GM18951 (cell line): ENCODE results near the gene AHRR.

ENCODE experiments used
- POLR2A ChIP-seq: IDR thresholded peaks from 4 replicates; pipeline ENCODE4 v1.6.1; 2011; ENCODE audit warnings: mild to moderate bottlenecking; ENCODE audit not compliant: insufficient read length, insufficient read depth; ENCODE audit errors: extremely low read depth
- in situ Hi-C: fragments of 300-500 bp; cut with MboI; formaldehyde crosslinking; loops from one replicate; pipeline ENCODE4 v1.12.0; 2022; ENCODE audit warnings: low sequenced_read_pairs, mixed read lengths, inconsistent platforms; ENCODE audit not compliant: unreplicated experiment

The AHRR gene

GRCh38 chr5:476102-476813, 154.7 kb downstream of the AHRR start:
- no peak for TF ChIP-seq POLR2A
- in situ Hi-C loops, result no loop called here

- TF ChIP-seq POLR2A, result no peak
- in situ Hi-C loops, result no loop called here
These were observed 155.3 kb downstream of the AHRR start for GRCh38 chr5:476814-477175.

- no peak for TF ChIP-seq POLR2A
- in situ Hi-C loops, result no loop called here
These were observed 155.7 kb downstream of the AHRR start for GRCh38 chr5:477247-477646.

- no peak for TF ChIP-seq POLR2A
- in situ Hi-C loops, result no loop called here
These were observed 156.4 kb downstream of the AHRR start for GRCh38 chr5:477871-478270.

DNA sequence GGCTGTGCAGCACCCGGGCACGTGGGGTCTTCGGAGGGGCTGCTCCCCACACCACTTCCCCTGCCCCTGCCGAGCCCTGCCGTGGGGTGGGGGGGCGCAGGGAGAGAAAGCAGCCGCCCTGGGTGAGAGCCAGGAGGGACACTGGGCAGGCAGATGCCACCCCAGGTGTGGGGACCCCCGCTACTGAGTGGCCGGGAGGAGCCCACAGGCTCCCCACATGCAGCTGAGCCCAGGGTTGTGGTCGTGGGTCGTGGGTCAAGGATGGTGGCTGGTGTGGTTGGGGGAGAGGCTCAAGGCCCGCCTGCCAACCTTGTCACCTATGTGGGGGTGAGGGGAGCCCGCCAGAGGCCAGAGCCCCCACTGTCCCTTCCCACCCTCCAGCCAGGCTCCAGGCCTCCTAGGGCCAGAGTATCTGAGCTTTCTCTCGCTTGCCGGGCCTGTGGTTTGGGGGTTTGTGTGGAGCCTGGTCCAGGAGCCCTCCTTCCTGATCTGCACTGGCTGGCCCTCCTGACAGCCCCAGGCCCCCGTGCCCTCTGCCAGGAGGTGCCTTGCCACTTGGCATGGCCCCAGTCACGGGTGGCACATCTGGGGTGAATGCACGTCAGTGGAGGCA, 157.0 kb downstream of the AHRR start:
- TF ChIP-seq POLR2A, result no peak
- in situ Hi-C loops, result no loop called here

- TF ChIP-seq POLR2A, result no peak
- in situ Hi-C loops, result no loop called here
These were observed 157.5 kb downstream of the AHRR start for GRCh38 chr5:478982-479535.

DNA sequence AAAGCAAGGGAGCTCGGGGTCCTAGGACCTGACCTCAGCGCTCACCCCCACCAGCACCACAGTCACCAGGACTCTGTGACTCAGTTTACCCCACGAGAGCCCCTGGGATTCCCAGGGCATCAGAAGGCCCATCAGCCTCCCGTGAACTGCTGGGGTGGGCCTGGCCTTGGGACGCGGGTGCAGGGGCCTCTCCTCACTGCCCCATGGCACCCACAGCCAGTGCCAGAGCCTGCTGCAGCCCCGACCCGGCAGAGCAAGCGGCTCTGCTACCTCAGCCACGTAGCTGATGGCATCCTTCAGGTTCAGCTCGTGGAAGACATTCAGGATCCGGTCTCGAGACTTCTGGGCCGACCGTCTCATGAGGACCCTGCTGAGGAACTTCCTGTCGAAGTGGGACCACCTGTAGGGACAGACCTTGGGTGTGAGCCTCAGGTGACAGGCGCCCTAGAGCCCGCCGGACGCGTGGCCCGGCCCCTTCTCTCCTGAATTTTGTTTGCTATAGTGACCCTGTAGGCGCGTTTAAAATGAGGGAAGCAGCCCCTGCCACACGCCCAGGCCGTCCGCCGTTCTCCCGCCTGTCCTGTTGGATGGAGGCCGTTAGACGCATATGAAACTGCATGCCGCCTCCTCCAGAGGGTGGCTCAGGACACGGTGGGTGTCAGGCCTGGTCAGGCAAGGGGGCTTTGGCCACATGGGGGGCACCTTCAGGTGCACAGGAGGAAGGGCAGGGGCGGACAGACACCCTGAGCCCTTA, 158.2 kb downstream of the AHRR start:
- no peak for TF ChIP-seq POLR2A
- in situ Hi-C loops, result no loop called here

GRCh38 chr5:481347-481746, 159.8 kb downstream of the AHRR start:
- in situ Hi-C loops, result no loop called here
- no peak for TF ChIP-seq POLR2A

DNA sequence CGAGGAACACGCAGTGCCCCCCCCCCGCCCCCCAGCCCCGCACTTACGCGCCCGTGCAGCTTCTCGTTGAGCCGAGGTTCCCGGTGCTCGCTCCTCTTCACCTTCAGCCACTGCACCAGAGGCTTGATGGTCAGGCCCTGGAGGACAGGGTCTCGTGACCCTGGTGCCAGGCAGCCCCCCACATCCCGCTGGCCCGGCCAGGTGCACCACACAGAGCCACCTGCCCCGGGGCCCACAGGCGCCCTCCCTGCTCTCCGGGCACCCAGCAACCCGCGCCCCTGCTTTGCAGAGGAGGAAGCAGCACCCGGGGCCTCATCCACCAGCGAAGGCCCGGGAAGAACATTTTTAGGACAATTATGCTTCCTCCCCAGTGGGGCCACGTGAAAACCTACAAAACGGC, 160.5 kb downstream of the AHRR start:
- TF ChIP-seq POLR2A, result no peak
- in situ Hi-C loops, result no loop called here

DNA sequence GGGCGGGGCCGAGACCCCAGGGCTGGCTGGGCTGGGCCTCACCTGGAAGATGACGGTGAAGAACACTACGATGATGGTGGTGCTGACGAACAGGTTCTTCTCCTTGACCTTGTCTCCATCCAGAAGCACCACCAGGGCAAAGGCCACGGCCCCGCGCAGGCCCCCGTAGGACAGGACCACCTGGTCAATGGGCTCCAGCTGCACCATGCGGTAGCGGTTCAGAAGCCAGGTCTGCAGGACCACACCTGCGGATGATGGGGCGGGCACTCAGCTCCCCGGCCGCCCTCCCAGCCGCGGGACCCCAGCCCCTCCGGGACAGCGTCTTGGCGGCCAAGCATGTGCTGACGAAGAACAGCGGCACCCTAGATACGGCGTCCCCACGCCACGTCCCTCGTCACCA, 161.0 kb downstream of the AHRR start:
- no peak for TF ChIP-seq POLR2A
- in situ Hi-C loops, result no loop called here

DNA sequence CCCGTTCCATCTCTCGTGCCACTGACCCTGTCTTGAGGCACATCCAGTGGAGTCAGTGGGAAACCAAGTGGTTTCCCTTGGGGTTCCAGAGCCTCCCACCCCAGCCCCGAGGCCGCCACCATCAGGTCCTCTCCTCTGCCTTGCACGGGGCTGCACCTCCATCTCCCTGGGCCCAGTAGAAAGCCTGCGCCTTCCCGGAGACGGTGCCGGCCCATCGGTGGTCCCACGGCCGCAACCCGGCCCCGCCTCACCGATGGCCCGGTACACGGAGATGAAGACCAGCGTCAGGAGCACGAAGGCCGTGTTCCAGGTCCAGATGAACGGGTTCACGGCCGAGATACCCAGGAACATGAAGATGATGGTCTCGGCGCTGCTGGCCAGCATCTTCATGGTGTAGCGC, 161.5 kb downstream of the AHRR start:
- in situ Hi-C loops, result no loop called here
- TF ChIP-seq POLR2A, result no peak

GRCh38 chr5:483434-484140, 162.1 kb downstream of the AHRR start:
- in situ Hi-C loops, result no loop called here

DNA sequence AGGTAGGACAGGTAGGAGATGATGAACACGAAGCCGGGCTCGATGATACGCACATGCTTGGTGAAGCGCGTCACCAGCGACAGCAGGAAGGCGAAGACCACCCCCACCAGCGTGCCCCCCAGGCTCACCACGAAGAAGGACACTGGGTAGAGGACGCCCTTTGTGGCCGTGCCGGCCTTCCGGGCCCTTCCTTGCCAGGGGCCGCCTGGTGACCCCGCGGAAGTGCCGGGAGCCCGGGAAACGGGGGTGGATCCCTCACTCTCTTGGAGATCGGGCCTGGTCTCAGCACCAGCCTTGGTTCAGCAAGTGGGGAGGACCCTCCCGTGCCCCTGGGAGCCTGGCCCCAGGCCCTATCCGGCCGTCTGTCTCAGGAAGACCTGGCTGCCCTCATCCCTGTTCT, 163.0 kb downstream of the AHRR start:
- in situ Hi-C loops, result no loop called here
- no peak for TF ChIP-seq POLR2A

More at GRCh38 chr5:483434-484140, 162.1 kb downstream of the AHRR start:
- no peak for TF ChIP-seq POLR2A
